GM12878 (cell line): ENCODE measurements around the gene PPP1R26. TPM values are rescaled to one million over a fixed set of nuclear protein-coding genes. Genes with fewer than 3 reads are reported as not detected.

Experiments used
- ATAC-seq: fragments of 200-7000 bp; cut with Tn5 transposase; 3 replicates; pipeline ENCODE4 v1.9.1; 2020; ENCODE audit warnings: mild to moderate bottlenecking, moderate library complexity
- BruUV-seq: library from RNA; stranded (reverse); fragments of 400-500 nt; replicated peaks from 2 replicates; lab custom pipeline; 2021; lab: Mats Ljungman, UMichigan
- CTCF ChIA-PET: fragments of 300-600 bp; sonication (Branson Sonifier 250); formaldehyde crosslinking; extraction: SDS; loops from one replicate; lab custom pipeline; 2021; ENCODE audit warnings: inconsistent platforms; lab: Yijun Ruan, JAX
- POLR2A ChIA-PET: fragments of 350-600 bp; formaldehyde crosslinking; extraction: SDS; loops from one replicate; lab custom pipeline; 2021; ENCODE audit warnings: inconsistent platforms; lab: Charles Lee
- RAD21 ChIA-PET: fragments of 300-600 bp; sonication (Branson Sonifier 250); formaldehyde crosslinking; loops from one replicate; lab custom pipeline; 2023; ENCODE audit warnings: antibody characterized with exemption; ENCODE audit not compliant: unreplicated experiment; lab: Charles Lee
- SMC1A ChIA-PET: fragments of 300-600 bp; sonication (Branson Sonifier 250); formaldehyde crosslinking; loops from one replicate; lab custom pipeline; 2023; ENCODE audit not compliant: unreplicated experiment, uncharacterized antibody; lab: Charles Lee
- DNase-seq: peaks from one replicate; pipeline ENCODE4 v3.0.0-alpha.2; 2011; ENCODE audit warnings: low read depth, low spot score
- FAIRE-seq: peaks from 3 replicates; lab custom pipeline; 2011; peaks lifted over from hg19 to GRCh38; lab: Jason Lieb, UNC
- H2AFZ ChIP-seq: 2 replicates; pipeline ENCODE4 v1.6.0; 2011; ENCODE audit warnings: low read depth, low read length, control low read depth; ENCODE audit not compliant: control insufficient read depth
- H3K27ac ChIP-seq: 2 replicates; pipeline ENCODE4 v1.5.1; 2011; ENCODE audit warnings: control low read depth; ENCODE audit not compliant: control insufficient read depth, insufficient read depth
- H3K27me3 ChIP-seq, 2 experiments: replicated peaks in 1 of 2; 2 replicates each; pipeline versions ENCODE4 v1.6.0 to v1.6.1; 2011; ENCODE audit warnings: low read length in 1 of 2; ENCODE audit not compliant: control insufficient read depth in 2 of 2, insufficient read depth in 2 of 2
- H3K36me3 ChIP-seq, 2 experiments: 2 replicates each; pipeline ENCODE4 v1.5.1; 2011; ENCODE audit warnings: low read length in 1 of 2; ENCODE audit not compliant: control insufficient read depth in 2 of 2, insufficient read depth in 2 of 2
- H3K4me1 ChIP-seq: 2 replicates; pipeline ENCODE4 v1.6.1; 2011; ENCODE audit warnings: mild to moderate bottlenecking, low read length, moderate library complexity, mixed read lengths; ENCODE audit not compliant: control insufficient read depth, insufficient read depth
- H3K4me2 ChIP-seq: 2 replicates; pipeline ENCODE4 v1.6.0; 2011; ENCODE audit warnings: control low read depth; ENCODE audit not compliant: control insufficient read depth, insufficient read depth
- H3K4me3 ChIP-seq: fragments of 200-600 bp; sonication (generic); 2 replicates; pipeline ENCODE4 v1.5.1; 2016
- H3K79me2 ChIP-seq: 2 replicates; pipeline ENCODE4 v1.6.0; 2011; ENCODE audit warnings: low read length; ENCODE audit not compliant: control insufficient read depth, insufficient read depth
- H3K9ac ChIP-seq: 2 replicates; pipeline ENCODE4 v1.8.0; 2011; ENCODE audit warnings: low read length, control low read depth, mixed read lengths; ENCODE audit not compliant: control insufficient read depth, insufficient read depth
- H3K9me3 ChIP-seq: replicated peaks from 3 replicates; pipeline ENCODE4 v1.5.1; 2011; ENCODE audit warnings: mild to moderate bottlenecking, low read length; ENCODE audit not compliant: control insufficient read depth, insufficient read depth
- H4K20me1 ChIP-seq: 2 replicates; pipeline ENCODE4 v1.6.0; 2011; ENCODE audit not compliant: control insufficient read depth, insufficient read depth
- BCL3 ChIP-seq: IDR thresholded peaks from 2 replicates; pipeline ENCODE4 v1.6.1; 2011; ENCODE audit warnings: borderline replicate concordance, low read depth, mild to moderate bottlenecking, moderate library complexity, low read length; ENCODE audit not compliant: insufficient read depth, poor library complexity, severe bottlenecking
- E2F4 ChIP-seq: IDR thresholded peaks from 2 replicates; pipeline ENCODE4 v1.6.1; 2012; ENCODE audit warnings: low read depth, low read length, improper control_type of control experiment
- GATAD2B ChIP-seq: fragments of 450-650 bp; conservative IDR thresholded peaks from 2 replicates; pipeline ENCODE4 v1.6.1; 2017; ENCODE audit warnings: low read depth, mild to moderate bottlenecking, moderate library complexity
- HCFC1 ChIP-seq: fragments of 150-350 bp; IDR thresholded peaks from 2 replicates; pipeline ENCODE4 v1.6.1; 2014; ENCODE audit warnings: low read length
- NFYA ChIP-seq: IDR thresholded peaks from 2 replicates; pipeline ENCODE4 v1.6.1; 2011; ENCODE audit warnings: low read depth, mild to moderate bottlenecking, low read length, improper control_type of control experiment, borderline replicate concordance
- ZNF217 ChIP-seq: fragments of 450-650 bp; IDR thresholded peaks from 2 replicates; pipeline ENCODE4 v1.6.1; 2017; ENCODE audit warnings: antibody characterized with exemption, mild to moderate bottlenecking
- ZSCAN29 ChIP-seq: fragments of 450-650 bp; IDR thresholded peaks from 2 replicates; pipeline ENCODE4 v1.6.1; 2017; ENCODE audit warnings: mild to moderate bottlenecking, moderate library complexity
- WGBS: methylation state at CpG from one replicate; pipeline ENCODE4 v1.1.6; 2016; ENCODE audit warnings: low lambda C conversion rate; ENCODE audit not compliant: insufficient replicate concordance, insufficient coverage; ENCODE audit errors: missing lambda C conversion rate; 5-methylcytosine and 5-hydroxymethylcytosine counted together
- in situ Hi-C: fragments of 300-500 bp; cut with MboI; formaldehyde crosslinking; loops from 9 replicates; pipeline ENCODE4 v1.14.3; 2018; ENCODE audit warnings: mixed read lengths
- intact Hi-C: fragments of 100-400 bp; cut with micrococcal nuclease; formaldehyde crosslinking; loops from one replicate; pipeline ENCODE4 v1.14.2; 2022; ENCODE audit not compliant: unreplicated experiment
- polyA plus RNA-seq, 11 experiments: library from polyadenylated mRNA; depleted of rRNA in 4 of 11; unstranded in 6 of 11; stranded (reverse) in 5 of 11; fragments of >200 nt; fragmentation: Nextera tagmentation in 4 of 11; fragmentation: Illumina TruSeq in 1 of 11; extraction: Ambion mirVana in 4 of 11; extraction: Trizol in 1 of 11; gene quantifications; 1 replicate in 1 of 11; 2 replicates in 10 of 11; pipeline versions ENCODE4 v1.2.1 to v1.2.3, GENCODE V29; 2011 to 2016; ENCODE audit warnings: inconsistent platforms in 2 of 11, missing spikeins in 2 of 11, low read depth in 1 of 11
- total RNA-seq, 4 experiments: library from RNA; depleted of rRNA in 3 of 4; stranded (reverse); fragments of >200 nt in 3 of 4; fragmentation: Illumina TruSeq in 1 of 4; extraction: Trizol in 1 of 4; gene quantifications; 2 replicates each; pipeline versions ENCODE4 v1.2.1 to v1.2.3, GENCODE V29; 2013 to 2021
- TF ChIP-seq, protein P1 (sequence below): IDR thresholded peaks from 2 replicates; pipeline ENCODE4 v1.6.1; 2011; ENCODE audit warnings: mild to moderate bottlenecking, low read depth, low read length, moderate library complexity; ENCODE audit not compliant: insufficient replicate concordance
- TF ChIP-seq, protein P2 (sequence below): IDR thresholded peaks from 2 replicates; pipeline ENCODE4 v1.6.1; 2012; ENCODE audit warnings: mild to moderate bottlenecking, low read depth, low read length

PPP1R26 gene
- total and polyA plus RNA-seq, 10 of the 15 experiments (the other 5 are each of a cell fraction or from before 2014, with no cell fraction given) = 0.02 to 1.9 (median 0.18) TPM

DNA sequence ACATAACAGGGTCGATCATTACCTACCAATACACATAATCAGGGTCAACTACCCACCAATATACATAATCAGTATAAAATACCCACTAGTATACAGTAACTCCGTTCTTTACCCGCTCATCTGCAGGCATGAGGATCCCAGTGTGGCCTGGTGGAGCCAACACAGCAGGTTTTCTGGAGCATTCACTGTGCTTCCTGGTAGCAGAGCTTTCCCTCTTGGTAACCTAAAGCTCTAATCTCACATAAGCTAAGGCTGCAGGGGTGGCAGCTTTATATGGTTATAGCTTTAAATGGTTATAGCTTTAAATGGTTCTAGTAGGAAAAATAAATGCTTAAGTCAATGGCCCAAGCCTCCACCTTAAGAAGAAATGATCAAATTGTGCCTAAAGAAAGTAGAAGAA is 53.5 kb downstream of the PPP1R26 start (continued):
- no peak for TF ChIP-seq ZSCAN29
- TF ChIP-seq NFYA = no peak
- TF ChIP-seq GATAD2B = no peak
- TF ChIP-seq, protein P1, sequence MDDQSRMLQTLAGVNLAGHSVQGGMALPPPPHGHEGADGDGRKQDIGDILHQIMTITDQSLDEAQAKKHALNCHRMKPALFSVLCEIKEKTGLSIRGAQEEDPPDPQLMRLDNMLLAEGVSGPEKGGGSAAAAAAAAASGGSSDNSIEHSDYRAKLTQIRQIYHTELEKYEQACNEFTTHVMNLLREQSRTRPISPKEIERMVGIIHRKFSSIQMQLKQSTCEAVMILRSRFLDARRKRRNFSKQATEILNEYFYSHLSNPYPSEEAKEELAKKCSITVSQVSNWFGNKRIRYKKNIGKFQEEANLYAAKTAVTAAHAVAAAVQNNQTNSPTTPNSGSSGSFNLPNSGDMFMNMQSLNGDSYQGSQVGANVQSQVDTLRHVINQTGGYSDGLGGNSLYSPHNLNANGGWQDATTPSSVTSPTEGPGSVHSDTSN = no peak
- TF ChIP-seq BCL3 = no peak
- TF ChIP-seq, all 136 proteins: peak for 0

DNA sequence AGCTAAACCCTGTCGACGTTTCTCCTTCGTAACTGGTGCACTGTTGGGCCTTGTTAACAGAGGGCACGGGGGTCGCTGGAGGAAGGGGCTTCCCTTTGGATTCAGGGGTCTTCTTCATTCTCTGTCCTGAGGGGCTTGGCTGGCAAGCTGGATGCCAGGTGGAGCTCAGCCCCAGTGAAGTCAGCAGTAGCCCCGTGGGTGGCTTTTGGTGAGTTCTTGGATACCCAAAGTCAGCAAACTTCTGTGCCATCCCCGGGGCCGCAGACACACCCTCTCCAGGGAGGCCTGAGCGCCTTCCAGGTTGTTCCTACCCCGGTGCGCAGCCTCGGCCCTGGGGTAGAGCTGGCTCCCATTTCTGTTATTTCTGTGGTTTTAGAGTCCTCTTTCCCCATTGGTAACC is 54.1 kb downstream of the PPP1R26 start:
- H2AFZ ChIP-seq = no peak overlapping the region
- H3K79me2 ChIP-seq = no peaks in the 10 kb centered on the region
- in situ Hi-C loops = no loop called here
- no peaks in the 10 kb centered on the region for H4K20me1 ChIP-seq
- WGBS = 32% methylated on average over 12 of the region's 12 CpGs
- no peak overlapping the region for H3K9ac ChIP-seq
- H3K36me3 ChIP-seq = no peaks in the 10 kb centered on the region
- H3K27ac ChIP-seq = no peak overlapping the region
- FAIRE-seq (no peak), ATAC-seq (no peak), DNase-seq (no peak)
- peaks cover 0 to 3% of the 10 kb centered on the region in 2 experiments; a peak in 1 of 4 replicates for H3K27me3 ChIP-seq
- CTCF ChIA-PET = no interaction called here
- POLR2A ChIA-PET = no interaction called here
- no peaks in the 10 kb centered on the region for H3K4me1 ChIP-seq
- no TSS peak for BruUV-seq
- intact Hi-C loops = no loop called here
- RAD21 ChIA-PET = no interaction called here
- no peak overlapping the region for H3K4me2 ChIP-seq
- no peaks in the 10 kb centered on the region for H3K9me3 ChIP-seq
- no peak overlapping the region for H3K4me3 ChIP-seq
- SMC1A ChIA-PET = no interaction called here
- TF ChIP-seq, protein P2, sequence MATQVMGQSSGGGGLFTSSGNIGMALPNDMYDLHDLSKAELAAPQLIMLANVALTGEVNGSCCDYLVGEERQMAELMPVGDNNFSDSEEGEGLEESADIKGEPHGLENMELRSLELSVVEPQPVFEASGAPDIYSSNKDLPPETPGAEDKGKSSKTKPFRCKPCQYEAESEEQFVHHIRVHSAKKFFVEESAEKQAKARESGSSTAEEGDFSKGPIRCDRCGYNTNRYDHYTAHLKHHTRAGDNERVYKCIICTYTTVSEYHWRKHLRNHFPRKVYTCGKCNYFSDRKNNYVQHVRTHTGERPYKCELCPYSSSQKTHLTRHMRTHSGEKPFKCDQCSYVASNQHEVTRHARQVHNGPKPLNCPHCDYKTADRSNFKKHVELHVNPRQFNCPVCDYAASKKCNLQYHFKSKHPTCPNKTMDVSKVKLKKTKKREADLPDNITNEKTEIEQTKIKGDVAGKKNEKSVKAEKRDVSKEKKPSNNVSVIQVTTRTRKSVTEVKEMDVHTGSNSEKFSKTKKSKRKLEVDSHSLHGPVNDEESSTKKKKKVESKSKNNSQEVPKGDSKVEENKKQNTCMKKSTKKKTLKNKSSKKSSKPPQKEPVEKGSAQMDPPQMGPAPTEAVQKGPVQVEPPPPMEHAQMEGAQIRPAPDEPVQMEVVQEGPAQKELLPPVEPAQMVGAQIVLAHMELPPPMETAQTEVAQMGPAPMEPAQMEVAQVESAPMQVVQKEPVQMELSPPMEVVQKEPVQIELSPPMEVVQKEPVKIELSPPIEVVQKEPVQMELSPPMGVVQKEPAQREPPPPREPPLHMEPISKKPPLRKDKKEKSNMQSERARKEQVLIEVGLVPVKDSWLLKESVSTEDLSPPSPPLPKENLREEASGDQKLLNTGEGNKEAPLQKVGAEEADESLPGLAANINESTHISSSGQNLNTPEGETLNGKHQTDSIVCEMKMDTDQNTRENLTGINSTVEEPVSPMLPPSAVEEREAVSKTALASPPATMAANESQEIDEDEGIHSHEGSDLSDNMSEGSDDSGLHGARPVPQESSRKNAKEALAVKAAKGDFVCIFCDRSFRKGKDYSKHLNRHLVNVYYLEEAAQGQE = no peak
- TF ChIP-seq ZNF217 (no peak), HCFC1 (no peak), E2F4 (no peak)
